H9 (cell line): ENCODE measurements around the gene NVL. TPM values are rescaled to one million over a fixed set of nuclear protein-coding genes. Genes with fewer than 3 reads are reported as not detected.

Experiments
- DNase-seq: peaks from one replicate; pipeline ENCODE4 v3.0.0-alpha.2; 2017
- H2AFZ ChIP-seq: one replicate; pipeline ENCODE4 v1.6.1; 2013; ENCODE audit warnings: mild to moderate bottlenecking, low read length, control low read depth, moderate library complexity
- H2AK5ac ChIP-seq: 2 replicates; pipeline ENCODE4 v1.6.1; 2013; ENCODE audit warnings: low read length, control low read depth, mixed read lengths; ENCODE audit not compliant: insufficient read length
- H2BK120ac ChIP-seq: one replicate; pipeline ENCODE4 v1.6.1; 2013; ENCODE audit warnings: low read depth, mild to moderate bottlenecking, low read length, control low read depth, inconsistent platforms; ENCODE audit not compliant: poor library complexity, severe bottlenecking
- H2BK12ac ChIP-seq: 2 replicates; pipeline ENCODE4 v1.6.1; 2013; ENCODE audit warnings: low read length, control low read depth, mixed read lengths, low read depth; ENCODE audit not compliant: insufficient read length
- H2BK15ac ChIP-seq: 2 replicates; pipeline ENCODE4 v1.6.1; 2013; ENCODE audit warnings: low read depth, low read length, control low read depth
- H2BK20ac ChIP-seq: one replicate; pipeline ENCODE4 v1.6.1; 2013; ENCODE audit warnings: low read depth, mild to moderate bottlenecking, low read length, control low read depth, inconsistent platforms; ENCODE audit not compliant: poor library complexity, severe bottlenecking
- H2BK5ac ChIP-seq: 2 replicates; pipeline ENCODE4 v1.6.1; 2013; ENCODE audit warnings: low read length, control low read depth, mixed read lengths; ENCODE audit not compliant: insufficient read length
- H3K14ac ChIP-seq: 2 replicates; pipeline ENCODE4 v1.6.1; 2013; ENCODE audit warnings: low read length, control low read depth; ENCODE audit not compliant: insufficient read depth
- H3K18ac ChIP-seq: 2 replicates; pipeline ENCODE4 v1.6.1; 2013; ENCODE audit warnings: low read depth, mild to moderate bottlenecking, mixed read lengths, low read length, control low read depth; ENCODE audit not compliant: insufficient read length
- H3K23ac ChIP-seq: 2 replicates; pipeline ENCODE4 v1.6.1; 2013; ENCODE audit warnings: low read length, control low read depth, mixed read lengths, low read depth; ENCODE audit not compliant: insufficient read length
- H3K23me2 ChIP-seq: 2 replicates; pipeline ENCODE4 v1.6.1; 2013; ENCODE audit warnings: low read depth, mild to moderate bottlenecking, mixed read lengths, low read length, control low read depth; ENCODE audit not compliant: insufficient read length, poor library complexity, severe bottlenecking
- H3K27ac ChIP-seq: 2 replicates; pipeline ENCODE4 v1.5.1; 2013; ENCODE audit warnings: low read length, control low read depth, mixed read lengths, low read depth; ENCODE audit not compliant: insufficient read length
- H3K27me3 ChIP-seq: 2 replicates; pipeline ENCODE4 v1.6.1; 2013; ENCODE audit warnings: low read length, control low read depth, inconsistent platforms; ENCODE audit not compliant: insufficient read depth
- H3K4ac ChIP-seq: 2 replicates; pipeline ENCODE4 v1.6.1; 2013; ENCODE audit warnings: low read depth, mild to moderate bottlenecking, control low read depth, inconsistent platforms, low read length, moderate library complexity
- H3K4me1 ChIP-seq: 2 replicates; pipeline ENCODE4 v1.6.1; 2013; ENCODE audit warnings: low read length, control low read depth, inconsistent platforms; ENCODE audit not compliant: insufficient read depth
- H3K4me2 ChIP-seq: 2 replicates; pipeline ENCODE4 v1.6.1; 2013; ENCODE audit warnings: low read length, control low read depth, mixed read lengths; ENCODE audit not compliant: insufficient read length, insufficient read depth
- H3K56ac ChIP-seq: 2 replicates; pipeline ENCODE4 v1.6.1; 2013; ENCODE audit warnings: low read depth, mild to moderate bottlenecking, mixed read lengths, low read length, control low read depth; ENCODE audit not compliant: insufficient read length
- H3K79me1 ChIP-seq: 2 replicates; pipeline ENCODE4 v1.6.1; 2013; ENCODE audit warnings: low read depth, mild to moderate bottlenecking, moderate library complexity, low read length, control low read depth, inconsistent platforms; ENCODE audit not compliant: insufficient read depth, poor library complexity, severe bottlenecking
- H3K79me2 ChIP-seq: 2 replicates; pipeline ENCODE4 v1.6.1; 2013; ENCODE audit warnings: low read length, control low read depth, inconsistent platforms; ENCODE audit not compliant: insufficient read depth
- H3K9ac ChIP-seq: 2 replicates; pipeline ENCODE4 v1.6.1; 2013; ENCODE audit warnings: low read length, control low read depth, mixed read lengths; ENCODE audit not compliant: insufficient read length; ENCODE audit errors: extremely low read depth
- H3K9me3 ChIP-seq: one replicate; pipeline ENCODE4 v1.6.1; 2013; ENCODE audit warnings: low read depth, low read length, inconsistent platforms; ENCODE audit not compliant: control insufficient read depth
- H3T11ph ChIP-seq: one replicate; pipeline ENCODE4 v1.6.1; 2013; ENCODE audit warnings: mild to moderate bottlenecking, low read length, control low read depth, inconsistent platforms
- H4K20me1 ChIP-seq: one replicate; pipeline ENCODE4 v1.6.1; 2013; ENCODE audit not compliant: control insufficient read depth, insufficient read length, insufficient read depth
- H4K5ac ChIP-seq: 2 replicates; pipeline ENCODE4 v1.6.1; 2013; ENCODE audit warnings: low read depth, mild to moderate bottlenecking, mixed read lengths, low read length, control low read depth; ENCODE audit not compliant: insufficient read length
- H4K8ac ChIP-seq: replicated peaks from 2 replicates; pipeline ENCODE4 v1.6.1; 2013; ENCODE audit warnings: low read length, control low read depth, mixed read lengths, low read depth; ENCODE audit not compliant: insufficient read length
- H4K91ac ChIP-seq: 2 replicates; pipeline ENCODE4 v1.6.1; 2013; ENCODE audit warnings: low read depth, mild to moderate bottlenecking, moderate library complexity, mixed read lengths, low read length, control low read depth; ENCODE audit not compliant: insufficient read length
- H3K27ac Mint-ChIP-seq, 3 experiments: 2 replicates in 2 of 3; 3 replicates in 1 of 3; pipeline ENCODE4 v1.8.0; 2020 to 2021; ENCODE audit warnings: mixed read lengths in 3 of 3, mild to moderate bottlenecking in 1 of 3, moderate library complexity in 1 of 3
- H3K27me3 Mint-ChIP-seq: 2 replicates; pipeline ENCODE4 v1.8.0; 2021; ENCODE audit warnings: low read depth, mild to moderate bottlenecking, moderate library complexity, mixed read lengths
- H3K36me3 Mint-ChIP-seq, 3 experiments: 2 replicates in 2 of 3; 3 replicates in 1 of 3; pipeline ENCODE4 v1.8.0; 2020 to 2021; ENCODE audit warnings: low read depth in 3 of 3, mixed read lengths in 3 of 3; ENCODE audit not compliant: insufficient read depth in 1 of 3
- H3K4me1 Mint-ChIP-seq, 2 experiments: 2 replicates each; pipeline ENCODE4 v1.8.0; 2020; ENCODE audit warnings: mixed read lengths in 2 of 2
- H3K4me3 Mint-ChIP-seq, 2 experiments: 2 replicates in 1 of 2; 3 replicates in 1 of 2; pipeline ENCODE4 v1.8.0; 2020 to 2021; ENCODE audit warnings: mild to moderate bottlenecking in 2 of 2, mixed read lengths in 2 of 2, moderate library complexity in 1 of 2
- H3K9me3 Mint-ChIP-seq, 2 experiments: 2 replicates in 1 of 2; 3 replicates in 1 of 2; pipeline ENCODE4 v1.8.0; 2020; ENCODE audit warnings: mild to moderate bottlenecking in 2 of 2, mixed read lengths in 2 of 2, moderate library complexity in 1 of 2
- CTCF ChIP-seq: fragments of 200-600 bp; sonication (generic); conservative IDR thresholded peaks from 3 replicates; pipeline ENCODE4 v1.8.0; 2021; ENCODE audit warnings: antibody characterized with exemption, mild to moderate bottlenecking
- WGBS: extraction: QIAGEN DNeasy Blood & Tissue Kit; methylation state at CpG from one replicate; pipeline ENCODE4 v1.1.7; 2013; ENCODE audit warnings: missing lambda C conversion rate, low lambda C conversion rate, mixed read lengths; ENCODE audit not compliant: insufficient read length; ENCODE audit errors: extremely low coverage; 5-methylcytosine and 5-hydroxymethylcytosine counted together
- total RNA-seq: library from RNA; stranded (reverse); gene quantifications from 2 replicates; pipeline ENCODE4 v1.2.1, GENCODE V29; 2021

NVL gene
- total RNA-seq, 1 experiment from 2014 or later, result 66.9 TPM

DNA sequence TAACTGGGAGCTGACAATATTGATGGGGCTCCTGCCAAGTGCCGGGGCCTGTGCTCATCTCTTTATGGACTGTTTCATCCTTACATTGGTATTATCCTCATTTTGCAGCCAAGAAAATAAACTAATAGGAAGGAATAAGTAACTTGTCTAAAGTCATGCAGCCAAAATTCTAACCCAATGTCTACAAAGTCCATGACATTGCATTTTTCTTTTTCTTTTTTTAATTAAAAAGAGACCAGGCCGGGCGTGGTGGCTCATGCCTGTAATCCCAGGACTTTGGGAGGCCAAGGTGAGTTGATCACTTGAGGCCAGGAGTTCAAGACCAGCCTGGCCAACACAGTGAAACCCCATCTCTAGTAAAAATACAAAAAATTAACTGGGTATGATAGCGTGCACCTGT lies 128.1 kb downstream of the NVL start:
- Histone ChIP-seq H3K23ac (no peak overlapping the region), H3K27ac (no peak overlapping the region)
- no CpG with 5 or more reads among the region's 4 CpGs for WGBS

More for the DNA sequence above, 128.1 kb downstream of the NVL start:
- peak overlapping the region in 1 of 3 experiments; percentile 44; a peak in 1 of 7 replicates for H3K27ac Mint-ChIP-seq
- H3K14ac ChIP-seq, result no peak overlapping the region
- no peak overlapping the region; a peak in 1 of 5 replicates for H3K4me3 Mint-ChIP-seq
- no peaks in the 10 kb centered on the region for H3K9me3 ChIP-seq
- no peaks in the 10 kb centered on the region for H3K79me1 ChIP-seq
- H2BK15ac ChIP-seq, result no peak overlapping the region
- H3T11ph ChIP-seq, result no peak overlapping the region
- no peak overlapping the region for H3K4me2 ChIP-seq
- no peaks in the 10 kb centered on the region for H3K23me2 ChIP-seq
- H3K27me3 Mint-ChIP-seq, result no peaks in the 10 kb centered on the region
- H3K4me1 ChIP-seq, result peaks cover 3% of the 10 kb centered on the region; the same call in 1 of the 2 replicates
- H3K27me3 ChIP-seq, result no peaks in the 10 kb centered on the region
- no peak overlapping the region for H4K5ac ChIP-seq
- no peaks in the 10 kb centered on the region for H4K20me1 ChIP-seq
- H2BK120ac ChIP-seq, result no peak overlapping the region
- no peak for DNase-seq
- H4K91ac ChIP-seq, result no peak overlapping the region
- H2BK20ac ChIP-seq, result no peak overlapping the region
- H3K56ac ChIP-seq, result no peak overlapping the region
- no peak overlapping the region for H2BK5ac ChIP-seq
- no peaks in the 10 kb centered on the region for H3K79me2 ChIP-seq
- H2AK5ac ChIP-seq, result no peak overlapping the region
- peaks cover 17 to 33% of the 10 kb centered on the region in 2 experiments for H3K4me1 Mint-ChIP-seq
- H4K8ac ChIP-seq, result no peak overlapping the region
- no peaks in the 10 kb centered on the region for H3K9me3 Mint-ChIP-seq
- H3K18ac ChIP-seq, result no peak overlapping the region
- no peak overlapping the region for H3K9ac ChIP-seq
- no peak overlapping the region for H3K4ac ChIP-seq
- H2AFZ ChIP-seq, result no peak overlapping the region
- TF ChIP-seq CTCF, result no peak
- no peak overlapping the region for H2BK12ac ChIP-seq
- H3K36me3 Mint-ChIP-seq, result peaks cover 0 to 3% (median 0%) of the 10 kb centered on the region in 3 experiments; a peak in 2 of 7 replicates
